ENCODE data around the gene BCL7C. TPM values are rescaled to one million over a fixed set of nuclear protein-coding genes. Genes with fewer than 3 reads are reported as not detected.
A peak's percentile ranks its signal among the peaks of the same experiment; 100 is the strongest.

BCL7C gene
- total and polyA plus RNA-seq, 2 of the 13 experiments (the other 11 are each of a cell fraction or from before 2014, with no cell fraction given) = 17.7 to 33.8 TPM

DNA sequence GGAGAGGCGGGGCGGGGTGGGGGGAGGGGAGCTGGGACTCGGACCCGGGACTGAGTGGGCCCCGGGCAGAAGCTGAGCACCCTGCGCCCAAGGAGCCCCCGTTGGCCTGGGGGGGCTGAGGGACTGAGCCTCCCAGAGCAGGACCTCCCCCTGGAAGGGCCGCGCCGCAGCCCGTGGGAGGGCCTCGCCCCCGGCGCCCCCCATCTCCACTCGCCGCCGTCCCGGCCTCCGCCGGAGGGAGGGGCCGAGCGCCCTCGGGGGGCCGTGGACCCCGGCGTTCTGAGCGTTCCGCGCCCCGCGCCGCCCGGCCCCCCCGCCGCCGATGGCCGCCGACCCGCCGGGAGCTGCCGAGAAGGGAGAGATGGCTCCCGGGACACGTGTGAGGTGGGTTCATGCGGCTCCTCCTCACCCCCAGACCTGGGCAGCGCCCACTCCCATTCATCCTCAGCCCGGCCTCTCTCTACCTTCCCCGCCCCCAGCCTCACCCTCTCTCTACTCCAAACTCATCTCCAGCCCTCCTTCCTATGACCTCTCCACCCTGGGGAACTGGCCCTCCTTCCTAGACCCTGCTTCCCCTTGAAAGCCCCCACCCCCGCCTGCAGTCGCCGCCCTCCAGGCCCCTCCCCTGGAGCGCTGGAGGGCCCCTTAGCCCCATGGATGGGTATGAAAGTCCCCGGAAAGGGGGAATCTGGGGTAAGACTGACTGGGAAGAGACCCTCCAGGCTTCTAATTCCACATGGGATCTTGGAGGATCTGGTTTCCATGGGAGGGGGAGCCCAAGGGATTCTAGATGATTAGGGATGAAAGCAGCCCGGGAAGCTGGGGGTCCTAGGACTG, 30.4 kb upstream of the BCL7C start (continued):
- peak; percentile 77 for TF ChIP-seq PATZ1 (CRISPR knock-in tag; IDR thresholded peaks at IDR 0.05)
- TF ChIP-seq ZNF451 (CRISPR knock-in tag; IDR thresholded peaks at IDR 0.05) = 0 out of 2 replicates have a peak, but pooled peaks have one; percentile 36
- TF ChIP-seq ZBTB1 (CRISPR knock-in tag; IDR thresholded peaks at IDR 0.05; ENCODE audit: borderline replicate concordance) = no peak
- TF ChIP-seq, protein P1, sequence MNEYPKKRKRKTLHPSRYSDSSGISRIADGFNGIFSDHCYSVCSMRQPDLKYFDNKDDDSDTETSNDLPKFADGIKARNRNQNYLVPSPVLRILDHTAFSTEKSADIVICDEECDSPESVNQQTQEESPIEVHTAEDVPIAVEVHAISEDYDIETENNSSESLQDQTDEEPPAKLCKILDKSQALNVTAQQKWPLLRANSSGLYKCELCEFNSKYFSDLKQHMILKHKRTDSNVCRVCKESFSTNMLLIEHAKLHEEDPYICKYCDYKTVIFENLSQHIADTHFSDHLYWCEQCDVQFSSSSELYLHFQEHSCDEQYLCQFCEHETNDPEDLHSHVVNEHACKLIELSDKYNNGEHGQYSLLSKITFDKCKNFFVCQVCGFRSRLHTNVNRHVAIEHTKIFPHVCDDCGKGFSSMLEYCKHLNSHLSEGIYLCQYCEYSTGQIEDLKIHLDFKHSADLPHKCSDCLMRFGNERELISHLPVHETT (CRISPR knock-in tag; conservative IDR thresholded peaks at IDR 0.05) = no peak
- TF ChIP-seq MXD4 (CRISPR knock-in tag; IDR thresholded peaks at IDR 0.05) = no peak
- TF ChIP-seq, protein P2, sequence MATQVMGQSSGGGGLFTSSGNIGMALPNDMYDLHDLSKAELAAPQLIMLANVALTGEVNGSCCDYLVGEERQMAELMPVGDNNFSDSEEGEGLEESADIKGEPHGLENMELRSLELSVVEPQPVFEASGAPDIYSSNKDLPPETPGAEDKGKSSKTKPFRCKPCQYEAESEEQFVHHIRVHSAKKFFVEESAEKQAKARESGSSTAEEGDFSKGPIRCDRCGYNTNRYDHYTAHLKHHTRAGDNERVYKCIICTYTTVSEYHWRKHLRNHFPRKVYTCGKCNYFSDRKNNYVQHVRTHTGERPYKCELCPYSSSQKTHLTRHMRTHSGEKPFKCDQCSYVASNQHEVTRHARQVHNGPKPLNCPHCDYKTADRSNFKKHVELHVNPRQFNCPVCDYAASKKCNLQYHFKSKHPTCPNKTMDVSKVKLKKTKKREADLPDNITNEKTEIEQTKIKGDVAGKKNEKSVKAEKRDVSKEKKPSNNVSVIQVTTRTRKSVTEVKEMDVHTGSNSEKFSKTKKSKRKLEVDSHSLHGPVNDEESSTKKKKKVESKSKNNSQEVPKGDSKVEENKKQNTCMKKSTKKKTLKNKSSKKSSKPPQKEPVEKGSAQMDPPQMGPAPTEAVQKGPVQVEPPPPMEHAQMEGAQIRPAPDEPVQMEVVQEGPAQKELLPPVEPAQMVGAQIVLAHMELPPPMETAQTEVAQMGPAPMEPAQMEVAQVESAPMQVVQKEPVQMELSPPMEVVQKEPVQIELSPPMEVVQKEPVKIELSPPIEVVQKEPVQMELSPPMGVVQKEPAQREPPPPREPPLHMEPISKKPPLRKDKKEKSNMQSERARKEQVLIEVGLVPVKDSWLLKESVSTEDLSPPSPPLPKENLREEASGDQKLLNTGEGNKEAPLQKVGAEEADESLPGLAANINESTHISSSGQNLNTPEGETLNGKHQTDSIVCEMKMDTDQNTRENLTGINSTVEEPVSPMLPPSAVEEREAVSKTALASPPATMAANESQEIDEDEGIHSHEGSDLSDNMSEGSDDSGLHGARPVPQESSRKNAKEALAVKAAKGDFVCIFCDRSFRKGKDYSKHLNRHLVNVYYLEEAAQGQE (IDR thresholded peaks at IDR 0.05; ENCODE audit: borderline replicate concordance in 1 of 2, low read depth in 1 of 2, low read length in 2 of 2) = no peak
- TF ChIP-seq USF2 (IDR thresholded peaks at IDR 0.05; ENCODE audit: low read depth, low read length) = no peak
- no peak for TF ChIP-seq USF2 (CRISPR knock-in tag; IDR thresholded peaks at IDR 0.05; ENCODE audit: borderline replicate concordance)
- no peak for TF ChIP-seq RFXAP (CRISPR knock-in tag; IDR thresholded peaks at IDR 0.05; ENCODE audit: borderline replicate concordance)
- TF ChIP-seq EP300 (IDR thresholded peaks at IDR 0.05; ENCODE audit: low read depth in 2 of 2, low read length in 2 of 2) = no peak
- no peak for TF ChIP-seq EP300 (CRISPR knock-in tag; IDR thresholded peaks at IDR 0.05; ENCODE audit: borderline replicate concordance)
- TF ChIP-seq SIX1 (CRISPR knock-in tag; IDR thresholded peaks at IDR 0.05; ENCODE audit: borderline replicate concordance) = no peak
- TF ChIP-seq ZBTB7A (CRISPR knock-in tag; IDR thresholded peaks at IDR 0.05) = no peak
- TF ChIP-seq FOXA3 (CRISPR knock-in tag; IDR thresholded peaks at IDR 0.05) = no peak
- 0 out of 2 replicates have a peak, but pooled peaks have one; percentile 28 for TF ChIP-seq MAZ (IDR thresholded peaks at IDR 0.05; ENCODE audit: borderline replicate concordance, low read depth, low read length)
- TF ChIP-seq MAZ (CRISPR knock-in tag; IDR thresholded peaks at IDR 0.05; ENCODE audit: low read depth) = no peak
- TF ChIP-seq MAX (IDR thresholded peaks at IDR 0.05) = 0 out of 2 replicates have a peak, but pooled peaks have one; percentile 37
- TF ChIP-seq ISL2 (CRISPR knock-in tag; IDR thresholded peaks at IDR 0.05) = no peak
- no peak for TF ChIP-seq ZNF354B (CRISPR knock-in tag; IDR thresholded peaks at IDR 0.05)
- no peak for TF ChIP-seq ZNF883 (CRISPR knock-in tag; IDR thresholded peaks at IDR 0.05; ENCODE audit: not compliant biosample characterization)

All from HepG2 (cell line).